NCI-H524 (cell line): Measurements from ENCODE around the gene COL5A1.

Experiments used
- DNase-seq, 2 experiments: peaks; one replicate each; lab custom pipeline; 2025; lab: John Stamatoyannopoulos, UW

COL5A1 gene

DNA sequence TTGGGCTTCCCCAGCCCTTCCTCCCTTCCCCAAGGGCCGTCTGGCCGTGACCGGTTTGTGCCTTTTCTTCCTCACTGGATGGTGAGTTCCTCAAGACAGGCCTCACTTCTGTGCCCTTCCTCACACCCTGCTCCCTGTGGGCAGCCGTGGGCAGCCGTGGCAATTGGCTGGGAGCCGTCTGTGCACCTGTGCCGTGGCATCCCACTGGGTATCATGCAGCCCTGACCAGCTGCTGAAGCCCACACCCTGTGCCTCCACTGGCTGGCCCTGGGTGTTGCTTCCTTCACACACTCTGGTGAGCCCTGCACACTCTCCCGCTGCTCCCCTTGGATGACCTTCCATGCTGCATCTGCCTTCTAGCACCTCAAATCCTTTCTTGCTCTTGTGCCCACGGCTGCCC is 100.2 kb downstream of the COL5A1 start:
- DNase-seq: no peak

DNA sequence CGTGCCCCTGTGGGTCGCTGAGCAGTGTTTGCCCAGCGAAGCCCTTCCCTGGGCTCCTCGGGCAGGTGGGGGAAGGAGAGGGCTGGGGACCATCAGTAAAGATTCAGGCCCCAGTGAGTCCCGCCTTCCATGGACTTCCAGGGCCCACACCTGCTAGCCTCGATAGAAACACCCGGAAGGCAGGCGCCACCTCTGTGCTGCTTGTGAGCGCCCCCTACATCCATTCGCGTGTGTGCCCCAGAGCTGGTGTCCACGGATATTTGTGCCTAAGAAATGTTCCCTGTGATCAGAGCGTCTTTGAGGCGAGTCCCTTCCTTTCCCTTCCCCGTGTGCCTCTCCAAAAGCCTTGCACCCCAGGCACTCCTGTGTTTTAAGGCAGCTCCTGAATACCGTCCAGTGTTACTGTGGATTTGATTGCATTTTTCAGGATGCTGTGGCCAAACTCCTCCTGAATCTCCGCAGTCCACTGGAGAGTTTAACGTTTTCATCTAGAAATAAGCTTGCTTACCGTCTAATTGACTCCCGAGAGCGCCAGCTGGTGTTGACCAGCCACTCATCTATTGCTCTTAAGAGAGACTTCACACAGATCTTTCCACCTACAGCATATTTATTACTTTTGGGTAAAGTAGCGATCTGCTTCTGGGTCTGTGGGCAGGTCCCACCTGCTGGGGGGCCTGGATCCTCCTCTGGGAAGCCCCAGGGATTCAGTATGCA is 101.4 kb downstream of the COL5A1 start:
- peak; percentile 51 to 87 for DNase-seq

DNA sequence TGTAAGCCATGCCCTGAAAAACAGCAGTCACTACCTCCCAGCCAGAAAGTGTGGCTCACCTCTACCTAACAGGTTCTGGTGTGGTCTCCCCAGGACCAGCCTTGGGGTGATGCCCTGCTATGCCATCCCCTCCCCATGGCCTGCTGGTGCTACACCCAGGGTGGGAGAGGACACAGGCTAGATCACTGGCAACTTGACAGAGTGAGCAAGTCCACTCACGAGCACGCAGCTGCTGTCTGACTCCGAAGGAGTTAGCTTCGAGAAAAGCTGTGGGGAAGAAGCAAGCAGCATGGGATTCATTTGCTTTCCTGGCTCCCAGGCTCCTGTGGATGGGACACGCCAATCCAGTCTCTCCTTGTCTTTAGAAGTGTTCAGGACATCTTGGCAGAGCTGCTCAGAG is 102.2 kb downstream of the COL5A1 start:
- DNase-seq: peak in 1 of 2 experiments; percentile 40

DNA sequence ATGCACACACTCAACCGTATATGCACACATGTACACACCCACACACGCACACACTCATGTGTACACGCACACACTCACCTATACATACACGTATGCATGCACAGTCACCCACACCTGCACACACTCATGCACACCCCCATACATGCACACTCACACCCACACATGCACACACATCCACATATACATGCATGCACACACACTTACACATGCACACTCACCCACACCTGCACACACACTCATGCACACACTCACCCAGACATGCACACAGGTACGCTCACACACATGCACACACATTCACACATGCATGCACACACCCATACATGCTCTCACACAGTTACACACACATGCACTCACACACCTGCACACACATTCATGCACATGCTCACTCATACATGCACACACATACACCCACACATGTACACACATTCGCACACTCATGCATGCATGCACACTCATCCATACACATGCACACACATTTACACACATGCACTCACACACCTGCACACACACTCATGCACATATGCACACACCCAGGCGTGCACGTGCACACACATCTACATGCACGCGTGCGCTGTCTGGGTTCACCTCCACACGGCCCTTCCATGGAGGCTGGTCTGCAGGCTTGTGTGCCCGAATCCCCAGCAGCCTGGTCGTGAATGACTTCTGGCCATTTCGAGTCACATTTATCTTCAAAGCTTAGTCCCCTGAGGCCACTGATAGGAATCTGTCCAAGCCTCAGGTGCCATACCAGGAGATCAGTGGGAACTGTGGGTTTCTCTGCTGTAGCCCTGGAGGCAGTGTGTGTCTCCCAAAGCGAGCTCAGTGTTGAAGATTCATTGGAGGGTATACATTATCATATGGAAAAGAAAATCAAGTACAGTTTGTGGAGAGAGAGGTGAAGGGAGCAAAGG is 103.0 kb downstream of the COL5A1 start:
- no peak for DNase-seq

DNA sequence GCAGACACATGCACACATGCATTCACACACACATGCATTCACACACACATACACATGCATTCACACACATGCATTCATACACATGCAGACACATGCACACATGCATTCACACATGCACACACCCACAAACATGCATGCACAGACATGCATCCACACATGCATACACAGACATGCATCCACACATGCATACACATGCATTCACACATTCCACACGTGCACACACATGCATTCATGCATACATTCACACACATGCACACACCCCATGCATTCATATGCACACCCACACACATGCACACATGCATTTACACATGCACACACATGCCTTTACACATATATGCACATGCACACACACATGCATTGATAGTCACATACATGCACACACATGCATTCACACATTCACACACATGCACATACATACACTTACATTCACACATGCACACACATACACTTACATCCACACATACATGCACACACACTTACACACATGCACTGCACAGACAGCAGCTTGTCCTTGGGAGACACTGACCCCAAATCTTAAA is 106.4 kb downstream of the COL5A1 start:
- DNase-seq: no peak

DNA sequence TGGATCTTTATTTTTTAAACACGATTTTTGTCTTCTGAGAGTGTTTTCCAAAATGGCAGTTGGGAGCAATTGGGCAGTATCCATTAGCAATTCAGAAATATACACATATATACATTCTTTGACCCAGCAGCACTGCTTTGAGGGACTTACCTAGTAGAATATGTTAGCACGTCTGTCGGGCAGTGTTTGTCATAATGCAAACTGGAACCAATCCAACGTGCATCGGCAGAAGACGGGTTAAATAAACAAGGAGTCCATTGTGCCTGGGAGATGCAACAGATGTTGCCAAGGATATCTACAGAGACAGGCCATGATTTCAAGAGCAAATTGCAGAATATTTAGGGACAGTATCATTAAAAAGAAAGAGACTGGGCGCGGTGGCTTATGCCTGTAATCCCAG is 107.0 kb downstream of the COL5A1 start:
- peak in 1 of 2 experiments; percentile 39 for DNase-seq

DNA sequence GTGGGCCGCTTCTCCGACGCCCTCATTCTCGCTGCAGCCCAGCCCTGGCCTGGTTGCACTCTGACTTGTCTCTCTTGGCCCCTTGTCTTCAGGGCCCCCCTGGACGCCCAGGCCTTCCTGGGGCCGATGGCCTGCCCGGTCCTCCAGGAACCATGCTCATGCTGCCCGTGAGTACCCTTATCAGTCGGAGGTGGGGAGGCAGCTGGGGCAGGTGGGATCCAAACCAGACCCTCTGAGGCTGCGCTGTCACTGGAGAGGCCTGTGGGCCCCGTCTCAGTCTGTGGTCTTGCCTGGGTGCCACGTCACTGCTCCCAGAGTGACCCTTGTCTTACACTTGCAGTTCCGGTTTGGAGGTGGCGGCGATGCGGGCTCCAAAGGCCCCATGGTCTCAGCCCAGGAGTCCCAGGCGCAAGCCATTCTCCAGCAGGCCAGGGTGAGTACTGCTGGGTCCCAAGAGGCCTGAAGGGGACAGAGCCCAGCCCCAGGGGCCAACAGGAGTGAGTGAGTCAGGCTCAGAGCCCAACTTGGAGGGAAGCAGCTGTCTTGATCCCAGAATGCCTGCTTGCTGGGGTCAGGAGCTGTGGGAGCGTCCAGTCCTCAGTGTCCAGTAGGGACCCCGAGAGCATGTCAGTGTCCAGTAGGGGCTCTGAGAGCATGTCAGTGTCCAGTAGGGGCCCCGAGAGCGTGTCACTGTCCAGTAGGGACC is 109.0 kb downstream of the COL5A1 start:
- no peak for DNase-seq

DNA sequence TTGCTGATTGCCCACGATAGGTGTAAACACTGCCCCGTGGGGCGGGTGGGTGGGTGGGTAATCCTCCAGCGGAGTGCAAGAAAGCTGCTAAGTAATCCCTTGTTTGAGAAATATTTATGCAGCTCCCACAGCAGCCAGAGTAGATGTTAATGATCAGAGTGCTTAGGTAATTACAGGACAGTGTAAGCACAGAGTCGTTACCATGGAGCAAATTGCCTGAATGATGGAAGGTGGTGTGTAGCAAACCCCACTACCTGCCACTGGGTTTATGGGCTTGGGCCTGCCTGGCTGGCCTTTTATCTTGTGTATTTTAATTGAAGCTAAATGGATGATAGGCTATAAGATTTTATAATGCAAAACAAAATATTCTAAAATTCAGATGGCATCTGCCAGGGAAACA is 110.0 kb downstream of the COL5A1 start:
- DNase-seq: peak in 1 of 2 experiments; percentile 38

DNA sequence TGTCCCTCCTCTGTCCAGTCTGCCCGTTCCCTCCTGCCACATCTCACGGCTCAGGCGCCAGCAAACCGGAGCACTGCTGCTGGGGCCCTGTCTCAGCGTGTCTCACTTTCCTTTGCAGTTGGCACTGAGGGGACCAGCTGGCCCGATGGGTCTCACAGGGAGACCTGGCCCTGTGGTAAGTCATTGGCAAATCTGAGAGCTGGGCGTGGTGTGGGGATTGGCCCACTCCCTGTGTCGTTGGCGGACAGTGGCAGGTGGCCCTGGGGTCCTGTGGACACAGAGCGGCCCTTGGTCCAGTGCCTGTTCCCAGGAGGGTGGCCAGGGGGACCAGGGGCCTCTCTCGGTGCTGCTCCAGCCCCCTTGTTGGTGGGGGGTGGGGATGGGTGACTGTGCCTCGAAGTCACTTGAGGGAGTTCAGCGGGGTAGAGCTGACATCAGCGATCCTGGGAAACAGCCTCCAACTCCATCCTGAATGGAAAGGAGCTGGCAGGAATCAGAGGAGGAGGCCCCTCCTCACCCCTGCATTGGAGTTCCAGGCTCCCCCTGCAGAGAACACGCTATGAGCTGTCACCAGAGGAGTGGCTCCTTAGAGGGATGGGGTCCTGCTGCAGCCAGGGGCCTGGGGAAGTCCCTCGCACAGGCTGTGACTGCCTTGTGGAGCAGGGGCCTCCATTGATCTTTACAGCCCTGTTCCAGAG is 111.0 kb downstream of the COL5A1 start:
- no peak for DNase-seq

DNA sequence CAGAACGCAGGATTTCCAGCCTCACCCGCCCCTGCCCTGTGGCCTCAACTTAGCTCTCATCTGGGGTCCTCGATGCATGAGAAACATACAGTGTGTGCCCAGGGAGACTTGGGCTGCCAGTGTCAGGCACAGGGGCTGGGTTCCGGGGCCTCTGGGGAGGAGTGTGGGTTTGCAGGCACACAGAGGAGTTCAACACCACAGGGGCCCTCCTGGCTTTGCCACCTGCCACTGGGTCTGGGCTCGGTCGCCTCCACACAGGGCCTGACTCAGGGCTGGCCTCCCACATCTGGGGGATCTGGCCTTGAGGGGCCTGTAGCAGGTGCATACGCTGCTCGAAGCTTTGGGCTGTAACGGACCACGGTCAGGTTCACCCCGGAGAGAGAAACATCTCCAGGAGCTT is 111.6 kb downstream of the COL5A1 start:
- no peak for DNase-seq

DNA sequence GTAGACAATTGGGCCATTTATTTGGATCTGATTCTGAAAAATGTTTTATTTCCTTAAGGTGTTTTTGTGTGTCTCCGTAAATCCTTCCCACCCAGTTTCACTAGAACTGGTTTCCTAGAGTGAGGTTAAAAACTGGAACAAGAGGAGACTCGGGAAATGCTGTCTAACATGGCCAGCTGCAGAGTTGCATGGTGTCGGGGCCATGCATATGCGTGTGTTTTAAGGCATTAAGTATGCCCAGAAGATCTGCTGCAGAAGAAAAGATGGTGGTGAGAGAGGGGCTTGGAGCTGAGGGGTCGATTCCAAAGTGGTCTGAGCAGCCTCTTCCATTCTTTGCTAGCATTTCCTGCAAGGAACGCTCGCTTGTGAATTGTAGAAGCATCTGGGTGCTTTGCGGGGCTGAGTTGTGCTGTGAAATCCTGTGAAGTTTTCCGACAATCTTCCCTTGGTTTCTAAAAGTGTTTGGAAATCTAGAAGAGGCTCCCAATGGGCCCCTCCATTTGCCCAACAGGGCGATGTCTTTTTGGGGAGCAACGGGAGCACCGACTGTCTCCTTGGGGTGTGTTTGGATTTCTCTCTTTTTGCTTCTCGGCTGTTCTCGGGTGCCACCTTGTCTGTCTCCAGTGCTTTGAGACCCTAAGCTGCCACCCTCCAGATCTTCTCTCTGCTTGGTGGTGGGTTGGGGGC is 113.8 kb downstream of the COL5A1 start:
- no peak for DNase-seq

DNA sequence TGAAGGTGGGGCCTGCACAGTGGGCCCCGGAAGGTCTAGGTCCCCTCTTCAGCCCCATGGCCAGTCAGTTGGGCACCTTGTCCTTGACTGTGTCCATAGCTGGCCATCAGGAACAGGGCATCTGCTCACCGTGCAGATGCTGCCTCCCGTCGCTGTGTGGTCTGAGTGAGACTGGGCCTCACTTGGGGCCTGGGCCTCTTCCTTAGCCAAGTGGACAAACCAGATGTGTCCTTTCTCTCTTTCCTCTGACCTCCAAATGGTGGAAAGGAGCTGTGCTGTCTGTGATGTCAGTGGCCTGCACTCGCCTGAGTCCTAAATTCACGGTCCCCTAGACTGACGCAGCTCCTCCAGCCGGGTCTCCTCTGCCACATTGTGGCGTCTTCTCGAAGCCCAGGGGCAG is 114.5 kb downstream of the COL5A1 start:
- no peak for DNase-seq

DNA sequence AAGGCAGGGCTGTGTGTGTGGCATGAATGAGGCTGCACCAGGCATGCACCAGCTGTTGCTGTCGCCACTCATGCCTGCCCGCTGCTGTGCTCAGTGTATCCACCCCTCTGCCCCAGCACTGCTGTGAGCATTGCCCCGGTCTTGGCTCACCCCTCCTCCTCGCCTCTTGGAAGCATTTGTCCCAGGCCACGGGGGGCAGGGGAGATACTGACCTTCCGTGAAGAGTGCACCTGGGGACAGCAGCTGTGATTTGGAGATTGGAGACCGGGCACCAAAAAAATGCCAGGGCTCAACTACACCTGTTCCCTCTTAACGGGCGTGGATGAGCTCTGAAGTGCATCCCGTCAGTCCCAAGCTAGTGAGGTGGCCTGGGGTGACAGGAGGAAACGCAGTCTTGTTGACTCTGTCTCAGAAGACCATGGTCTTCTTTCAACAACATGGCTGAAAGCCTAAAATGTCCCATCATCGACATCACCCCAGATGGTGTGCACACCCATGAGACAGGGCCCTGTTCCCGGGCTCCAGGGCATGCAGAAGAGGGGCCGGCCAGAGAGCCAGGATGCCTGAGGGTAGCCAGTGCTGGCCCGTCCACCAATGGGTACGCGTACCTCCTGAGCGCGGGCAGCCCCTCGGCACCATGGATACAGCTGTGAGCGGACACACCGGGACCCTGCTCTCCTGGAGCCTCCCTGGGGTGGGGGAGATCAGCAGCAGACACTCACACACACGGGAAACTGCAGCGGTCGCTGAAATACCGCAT is 115.8 kb downstream of the COL5A1 start:
- DNase-seq: peak; percentile 30 to 74

DNA sequence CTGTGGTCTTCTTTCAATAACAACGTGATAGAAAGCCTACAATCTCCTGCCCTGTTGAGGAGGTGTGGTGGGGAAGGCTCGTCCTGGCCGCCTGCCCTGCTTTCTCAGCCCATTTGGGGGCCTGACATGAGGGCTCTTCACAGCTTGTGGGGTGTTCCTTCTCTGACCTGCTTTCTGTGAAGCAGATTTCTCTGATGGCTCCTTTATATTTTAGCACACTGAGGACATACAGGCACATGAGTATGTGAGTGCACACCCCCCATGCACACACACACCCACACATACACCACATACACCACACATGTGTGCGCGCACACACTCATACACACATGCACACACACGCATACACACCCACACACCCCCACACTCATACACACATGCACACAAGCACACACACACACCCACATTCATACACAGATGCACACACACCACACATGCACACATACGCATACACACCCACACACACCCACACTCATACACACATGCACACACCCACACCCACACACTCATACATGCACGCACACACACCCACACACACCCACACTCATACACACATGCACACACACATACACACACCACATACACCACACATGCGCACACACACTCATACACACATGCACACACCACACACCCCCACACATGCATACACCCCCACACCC is 117.5 kb downstream of the COL5A1 start:
- DNase-seq: no peak

DNA sequence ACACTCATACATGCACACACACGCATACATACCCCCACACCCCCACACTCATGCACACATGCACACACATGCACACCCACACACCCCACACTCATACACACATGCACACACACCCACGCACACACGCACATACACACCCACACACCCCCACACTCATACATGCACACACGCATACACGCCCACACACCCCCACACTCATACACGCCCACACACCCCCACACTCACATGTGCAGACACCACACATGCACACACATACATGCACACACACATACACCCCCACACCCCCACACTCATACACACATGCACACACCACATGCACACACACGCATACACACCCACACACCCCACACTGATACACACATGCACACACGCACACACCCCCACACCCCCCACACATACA is 118.3 kb downstream of the COL5A1 start:
- no peak for DNase-seq

DNA sequence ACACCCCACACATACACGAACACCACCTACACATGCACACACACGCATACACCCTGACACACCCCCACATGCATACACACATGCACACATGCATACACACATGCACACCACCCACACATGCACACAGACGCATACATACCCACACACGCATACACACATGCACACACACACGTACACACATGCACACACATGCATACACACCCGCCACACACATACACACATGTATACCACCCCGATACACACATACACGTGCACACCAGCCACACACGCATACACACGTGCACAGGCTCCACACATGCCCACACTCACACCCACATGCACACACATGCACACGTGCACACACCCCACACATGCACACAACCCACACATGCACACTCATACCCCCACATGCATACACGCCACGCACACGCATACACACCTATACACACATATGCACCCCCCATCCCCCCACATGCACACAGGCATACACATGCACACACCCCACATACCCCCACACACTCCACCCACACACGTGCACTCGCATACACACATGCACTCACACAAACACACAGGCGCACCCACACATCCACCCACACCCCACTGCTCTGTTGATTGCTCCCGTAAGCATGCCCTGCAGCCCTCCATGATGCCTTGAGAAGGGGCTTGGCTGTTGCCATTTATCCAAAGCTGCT is 119.3 kb downstream of the COL5A1 start:
- DNase-seq: no peak

DNA sequence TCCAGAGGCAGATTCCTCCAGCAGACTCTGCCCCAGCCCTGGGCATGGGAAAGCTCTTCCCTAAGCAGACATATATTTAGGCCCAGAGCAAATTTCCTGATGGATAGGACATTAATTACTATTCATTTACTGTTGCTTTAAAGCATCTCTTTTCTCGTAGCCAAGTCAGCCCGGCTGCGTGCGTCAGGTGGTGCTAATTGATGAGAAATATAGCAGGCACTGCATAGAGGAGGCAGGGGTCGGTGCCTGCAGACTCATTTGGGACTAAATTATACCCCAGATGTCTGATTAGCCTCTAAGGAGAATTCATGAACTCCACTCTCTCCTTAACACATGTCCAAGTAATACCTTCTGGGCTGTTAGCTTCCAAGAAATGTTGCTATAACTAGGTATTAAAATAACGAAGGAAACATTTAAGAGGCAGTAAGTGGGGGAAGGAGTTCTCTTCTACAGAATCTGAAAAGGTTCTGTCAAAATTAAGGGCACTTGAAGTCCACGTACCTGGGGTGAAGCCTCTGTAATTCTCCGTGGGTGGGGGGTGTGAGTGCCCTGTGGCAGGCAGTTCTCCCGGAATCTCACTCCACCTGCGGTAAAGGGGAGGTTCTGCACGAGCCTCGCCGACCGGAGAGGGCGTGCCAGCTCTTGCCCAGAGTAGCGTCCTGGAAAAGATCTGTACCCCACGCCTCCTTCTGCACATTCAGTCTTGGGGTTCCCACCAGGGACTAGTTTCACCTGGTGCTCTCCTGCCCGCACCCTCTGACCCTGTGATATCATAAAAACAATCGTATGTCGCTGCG is 123.1 kb downstream of the COL5A1 start:
- peak; percentile 53 to 79 for DNase-seq

DNA sequence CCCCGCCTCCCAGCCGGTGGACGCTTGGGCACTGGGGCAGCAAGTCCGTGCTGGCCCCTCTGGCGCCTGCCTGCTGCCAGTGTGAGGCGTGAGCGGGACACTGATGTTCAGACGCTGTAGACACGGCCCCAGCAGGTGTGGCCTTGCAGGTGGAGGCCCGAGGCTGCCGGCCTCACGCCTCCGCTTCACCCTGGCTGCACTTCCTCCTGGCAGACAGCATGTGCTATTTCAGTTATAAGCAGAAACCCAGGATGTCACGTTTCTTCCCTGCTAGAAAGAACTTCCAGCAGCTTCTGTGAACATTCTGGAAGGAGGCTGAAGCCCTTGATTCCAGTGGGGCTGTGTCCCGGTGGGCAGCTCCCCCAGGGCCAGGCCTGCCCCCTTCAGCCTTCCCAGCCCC is 124.2 kb downstream of the COL5A1 start:
- no peak for DNase-seq
